Fibroblast of upper back skin (primary cell): ENCODE results near the gene PFAS.
A peak's percentile ranks its signal among the peaks of the same experiment; 100 is the strongest.

Experiments
- DNase-seq: peaks from one replicate; pipeline ENCODE4 v3.0.0-alpha.2; 2013

The PFAS gene

DNA sequence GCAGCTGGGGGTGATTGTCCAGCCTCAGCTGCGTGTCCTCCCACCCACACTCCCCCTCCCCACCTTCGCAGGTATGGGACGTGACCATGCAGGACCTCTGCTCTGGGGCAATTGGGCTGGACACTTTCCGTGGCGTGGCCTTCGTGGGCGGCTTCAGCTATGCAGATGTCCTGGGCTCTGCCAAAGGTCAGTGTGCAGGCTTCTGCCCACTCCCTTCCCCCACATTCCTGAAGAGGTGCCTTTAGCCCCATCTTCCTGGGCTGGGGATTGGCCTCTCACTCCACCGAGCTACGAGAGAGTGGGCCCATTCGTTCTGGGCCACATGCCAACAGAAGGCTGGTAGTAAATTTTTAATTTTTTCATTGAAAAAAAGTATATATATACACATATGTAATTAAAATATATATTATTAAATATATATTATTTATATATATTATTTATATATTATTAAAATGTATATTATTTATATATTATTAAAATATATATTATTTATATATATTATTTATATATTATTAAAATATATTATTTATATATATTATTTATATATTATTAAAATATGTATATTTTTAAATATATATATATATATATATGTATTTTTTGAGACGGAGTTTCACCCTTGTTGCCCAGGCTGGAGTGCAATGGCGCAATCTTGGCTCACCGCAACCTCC, 18.5 kb downstream of the PFAS start:
- no peak for DNase-seq

DNA sequence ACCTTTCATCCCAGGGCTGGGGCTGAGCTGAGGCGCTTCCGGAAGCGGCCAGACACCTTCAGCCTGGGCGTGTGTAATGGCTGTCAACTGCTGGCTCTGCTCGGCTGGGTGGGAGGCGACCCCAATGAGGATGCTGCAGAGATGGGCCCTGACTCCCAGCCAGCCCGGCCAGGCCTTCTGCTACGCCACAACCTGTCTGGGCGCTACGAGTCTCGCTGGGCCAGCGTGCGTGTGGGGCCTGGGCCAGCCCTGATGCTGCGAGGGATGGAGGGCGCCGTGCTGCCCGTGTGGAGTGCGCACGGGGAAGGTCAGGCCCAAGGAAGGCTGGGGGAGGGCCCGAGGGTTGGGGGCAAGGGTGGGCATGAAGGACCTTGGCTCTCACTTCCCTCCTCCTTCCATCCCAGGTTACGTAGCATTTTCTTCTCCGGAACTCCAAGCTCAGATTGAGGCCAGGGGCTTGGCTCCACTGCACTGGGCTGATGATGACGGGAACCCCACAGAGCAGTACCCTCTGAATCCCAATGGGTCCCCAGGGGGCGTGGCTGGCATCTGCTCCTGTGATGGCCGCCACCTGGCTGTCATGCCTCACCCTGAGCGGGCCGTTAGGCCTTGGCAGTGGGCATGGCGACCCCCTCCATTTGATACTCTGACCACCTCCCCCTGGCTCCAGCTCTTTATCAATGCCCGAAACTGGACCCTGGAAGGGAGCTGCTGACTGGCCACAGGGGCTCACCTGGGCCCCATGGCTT, 19.6 kb downstream of the PFAS start:
- DNase-seq: no peak

DNA sequence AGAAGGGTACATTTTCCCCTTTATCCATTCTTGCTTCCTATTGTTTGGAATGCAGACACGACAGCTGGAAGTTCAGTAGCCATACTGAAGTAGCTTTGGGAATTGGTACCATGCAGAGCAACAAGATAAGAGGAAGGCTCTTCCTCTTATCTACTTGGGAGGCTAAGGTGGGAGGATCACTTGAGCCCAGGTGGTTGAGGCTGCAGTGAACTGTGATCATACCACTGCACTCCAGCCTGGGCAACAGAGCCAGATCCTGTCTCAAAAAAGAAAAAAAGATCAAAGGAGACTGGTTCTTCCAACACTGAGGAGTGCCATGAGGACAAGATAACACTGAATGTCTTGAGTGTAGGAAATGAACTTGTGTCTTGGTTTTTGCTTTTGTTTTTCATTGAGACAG, 23.3 kb downstream of the PFAS start:
- DNase-seq: no peak

DNA sequence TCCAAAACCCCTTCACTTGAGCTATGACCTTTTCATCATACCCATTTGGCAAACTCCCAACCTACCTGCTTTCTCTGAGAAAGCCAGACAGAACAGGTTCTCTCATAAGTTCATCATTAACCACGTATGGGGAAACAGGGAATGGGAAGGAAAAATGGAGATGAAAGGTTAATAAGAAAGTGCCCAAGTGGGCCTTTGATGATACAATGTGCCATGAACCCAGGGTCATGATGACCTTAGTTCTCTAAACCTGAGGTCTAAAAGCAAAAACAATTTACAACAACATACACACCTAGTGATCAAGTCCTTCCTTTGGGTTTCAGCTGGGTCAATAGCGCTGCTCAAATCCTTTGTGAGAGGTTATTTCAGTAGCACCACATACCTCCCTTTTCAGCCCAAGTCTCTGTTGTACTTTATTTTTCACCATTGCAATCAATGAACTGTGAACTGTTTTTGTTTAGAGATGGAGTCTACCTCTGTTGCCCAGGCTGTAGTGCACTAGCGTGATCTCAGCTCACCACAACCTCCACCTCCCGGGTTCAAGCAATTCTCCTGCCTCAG, 24.9 kb downstream of the PFAS start:
- DNase-seq: no peak

DNA sequence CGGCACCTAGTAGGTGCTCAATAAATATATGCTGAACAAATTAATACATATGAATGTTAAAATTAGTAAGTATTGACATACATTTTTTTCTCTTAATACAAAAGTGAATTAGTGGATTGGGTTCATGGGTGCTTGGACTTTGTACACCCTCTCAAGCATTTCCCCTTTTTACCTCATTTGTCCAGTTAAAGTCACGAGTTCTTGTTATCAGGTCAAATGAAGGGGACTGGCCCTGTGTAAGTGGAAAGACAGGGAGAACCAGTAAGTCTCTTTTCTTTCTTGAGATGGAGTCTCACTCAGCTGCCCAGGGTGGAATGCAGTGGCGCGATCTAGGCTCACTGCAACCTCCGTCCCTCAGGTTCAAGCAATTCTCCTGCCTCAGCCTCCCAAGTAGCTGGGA, 25.7 kb downstream of the PFAS start:
- no peak for DNase-seq

DNA sequence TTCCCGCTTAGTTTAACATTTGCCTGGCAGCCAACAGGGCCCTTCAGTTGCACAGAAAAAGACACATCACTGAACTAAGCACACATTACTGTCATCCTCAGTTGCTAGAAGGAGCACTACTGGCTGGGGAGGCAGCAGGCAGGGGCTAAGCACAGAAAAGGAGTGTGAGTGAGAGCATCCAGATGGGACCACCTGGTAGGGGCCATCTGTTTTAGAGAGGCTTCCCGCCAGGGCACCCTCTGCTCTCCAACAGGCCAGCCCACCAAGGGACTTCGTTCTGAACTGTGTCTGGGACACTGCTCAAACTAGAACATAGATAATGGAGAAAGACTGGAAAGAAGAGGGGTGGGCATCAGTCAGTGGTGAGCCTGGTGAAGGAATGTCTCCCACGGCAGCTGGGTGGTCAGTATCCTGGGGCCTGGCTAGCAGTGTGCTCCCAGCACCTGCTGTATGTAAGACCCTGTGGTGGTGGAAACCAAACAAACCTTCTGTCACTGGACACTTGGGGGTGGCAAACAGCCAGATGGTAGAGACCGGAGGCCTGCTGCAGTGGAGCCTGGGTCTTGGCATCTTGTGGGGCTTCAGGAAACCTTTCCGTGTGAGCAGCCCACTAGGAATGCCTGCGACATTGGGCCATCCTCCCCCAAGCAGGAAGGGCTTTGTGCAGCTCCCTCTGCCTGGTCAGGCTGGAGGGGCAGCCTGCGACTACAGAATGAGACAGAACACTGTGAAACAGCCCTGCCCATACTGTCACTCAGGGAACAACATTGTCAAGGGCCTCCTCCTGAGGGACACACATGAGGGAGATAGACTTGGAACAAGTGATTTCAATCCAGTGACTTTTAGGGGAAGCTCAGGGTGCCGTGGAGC, 26.6 kb downstream of the PFAS start:
- no peak for DNase-seq

DNA sequence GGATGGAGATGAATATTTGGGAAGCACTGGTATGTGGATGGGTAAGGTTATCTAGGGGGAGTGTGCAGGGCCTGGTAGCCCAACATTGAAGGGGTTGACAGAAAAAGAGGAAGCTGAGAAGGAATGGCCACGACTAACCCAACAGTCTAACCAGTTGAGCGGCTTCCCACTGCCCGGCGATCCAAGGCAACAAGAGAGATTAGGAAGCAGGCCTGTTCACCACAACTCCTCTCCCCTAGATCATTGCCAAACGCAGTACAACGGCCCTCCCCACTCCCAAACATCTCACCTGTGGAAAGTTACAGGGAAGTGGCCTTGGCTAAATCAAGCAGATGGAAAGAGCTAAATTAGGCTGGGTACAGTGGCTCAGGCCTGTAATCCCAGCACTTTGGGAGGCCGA, 28.2 kb downstream of the PFAS start:
- DNase-seq: no peak

DNA sequence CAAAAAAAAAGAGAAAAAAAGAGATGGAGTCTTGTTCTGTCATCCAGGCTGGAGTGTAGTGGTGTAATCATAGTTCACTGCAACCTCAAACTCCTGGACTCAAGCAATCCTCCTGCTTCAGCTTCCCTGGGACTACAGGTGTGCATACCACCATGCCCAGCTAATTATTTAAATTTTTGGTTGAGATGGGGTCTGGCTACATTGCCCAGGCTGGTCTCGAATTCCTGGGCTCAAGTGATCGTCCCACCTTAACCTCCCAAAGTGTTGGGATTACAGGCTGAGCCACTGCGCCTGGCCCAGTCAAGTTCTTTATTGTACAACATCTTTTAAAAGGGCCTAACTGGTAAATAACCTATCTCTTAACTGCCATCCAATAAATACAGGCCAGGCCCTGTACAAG, 33.3 kb downstream of the PFAS start:
- no peak for DNase-seq

DNA sequence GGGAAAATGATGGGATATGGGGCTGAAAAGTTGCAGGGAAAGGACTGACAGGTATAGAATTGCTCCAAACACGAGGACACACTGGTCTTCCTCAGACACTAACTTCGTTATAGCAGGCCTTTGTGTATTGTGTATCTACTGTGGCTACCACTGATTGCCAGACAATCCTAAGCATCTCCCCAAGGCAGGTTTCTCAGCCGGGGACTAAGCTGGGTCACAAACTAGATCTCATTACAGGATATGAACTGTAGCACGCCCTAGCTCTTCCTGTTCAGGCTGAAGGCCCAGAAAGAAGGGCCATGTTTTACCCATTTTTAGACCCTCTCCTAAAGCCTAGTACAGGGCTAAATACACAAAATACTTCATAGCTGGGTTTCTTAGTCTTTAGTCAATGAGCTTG, 34.3 kb downstream of the PFAS start:
- DNase-seq: no peak

DNA sequence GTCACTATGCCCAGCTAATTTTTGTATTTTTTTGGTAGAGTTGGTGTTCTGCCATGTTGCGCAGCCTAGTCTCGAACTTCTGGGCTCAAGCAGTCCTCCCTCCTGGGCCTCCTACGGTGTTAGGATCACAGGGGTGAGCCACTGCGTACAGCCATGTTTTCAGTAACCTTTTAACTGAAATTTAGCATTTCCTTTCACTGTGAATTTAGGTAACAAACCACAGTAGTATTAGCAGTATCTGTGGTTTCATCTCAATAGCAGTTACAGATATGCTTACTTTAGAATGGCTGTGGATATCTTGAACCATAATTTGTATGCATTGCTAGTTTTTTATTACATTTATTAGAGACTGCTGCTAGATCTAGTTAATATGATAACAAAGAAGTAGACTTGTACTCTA, 35.0 kb downstream of the PFAS start:
- DNase-seq: no peak

DNA sequence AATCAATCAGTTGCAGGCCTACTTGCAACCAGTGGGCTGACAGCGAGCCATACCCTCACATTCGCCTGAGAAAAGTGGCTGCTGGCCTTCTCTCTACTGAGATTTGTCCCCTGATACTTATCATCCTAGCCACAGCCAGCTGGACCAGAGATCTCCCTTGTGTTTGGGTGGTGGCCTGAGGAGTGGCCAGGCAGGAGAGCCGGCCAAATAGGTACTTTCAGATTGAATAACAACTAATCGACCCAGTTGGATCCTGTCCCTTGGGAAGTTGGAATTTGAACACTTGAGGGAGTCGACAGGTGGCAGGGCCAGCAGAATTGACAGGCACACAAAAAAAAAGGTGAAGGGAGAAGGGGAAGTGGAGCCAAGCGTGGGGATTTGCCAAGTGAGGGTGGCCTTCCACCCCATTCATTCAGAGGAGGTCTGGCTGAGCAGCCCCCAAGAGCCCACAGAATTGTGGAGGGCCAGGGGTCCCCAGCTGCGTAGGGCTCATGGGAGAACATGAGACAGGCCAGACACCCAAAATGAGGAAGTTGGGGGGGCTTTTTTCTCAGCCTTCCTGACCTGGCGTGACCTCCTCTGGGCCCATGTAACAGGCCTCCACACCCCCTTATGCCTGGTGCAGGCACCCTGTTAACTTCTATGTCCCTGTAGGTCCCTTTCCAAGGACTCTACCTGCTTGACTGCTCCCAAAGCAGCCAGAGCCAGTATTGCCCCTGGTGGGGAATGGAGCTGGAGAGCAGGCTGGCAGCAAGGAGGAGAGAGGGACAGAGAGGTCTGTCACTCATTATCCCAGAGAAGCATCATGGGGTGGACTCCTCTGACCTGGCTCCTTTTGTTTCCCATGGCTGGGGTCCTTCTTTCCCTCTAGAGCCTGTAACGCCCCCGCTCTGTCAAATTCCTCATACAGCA, 36.4 kb downstream of the PFAS start:
- DNase-seq: no peak

DNA sequence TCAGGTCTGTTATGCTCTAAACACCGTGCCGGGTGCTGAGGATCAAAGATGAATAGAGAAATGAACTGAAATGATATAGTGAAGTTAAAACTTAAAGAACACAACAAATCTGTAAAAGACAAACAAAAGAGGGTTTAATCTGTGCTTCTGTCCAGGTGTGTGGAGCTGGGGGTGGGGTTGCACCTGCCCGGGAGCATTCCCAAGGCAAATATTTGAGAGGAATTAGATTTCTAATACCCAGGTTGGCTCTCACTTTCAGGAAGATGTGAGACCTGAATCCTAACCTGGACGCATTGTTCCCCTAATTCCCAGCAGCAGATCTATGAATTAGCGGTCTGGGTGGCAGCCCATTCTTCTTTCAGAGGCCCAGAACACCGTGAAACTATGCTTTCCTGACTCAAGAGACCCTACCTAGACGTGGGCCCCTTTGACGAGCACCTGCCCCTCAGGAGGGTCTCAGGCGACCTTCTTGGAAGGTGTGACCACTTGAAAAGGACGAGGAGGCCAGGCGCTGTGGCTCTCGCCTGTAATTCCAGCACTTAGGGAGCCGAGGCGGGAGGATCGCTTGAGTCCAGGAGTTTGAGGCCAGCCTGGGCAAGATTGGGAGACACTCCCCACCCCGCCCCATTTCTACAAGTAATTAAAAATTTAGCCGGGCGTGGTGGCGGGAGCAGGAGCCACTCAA, 38.7 kb downstream of the PFAS start:
- no peak for DNase-seq

DNA sequence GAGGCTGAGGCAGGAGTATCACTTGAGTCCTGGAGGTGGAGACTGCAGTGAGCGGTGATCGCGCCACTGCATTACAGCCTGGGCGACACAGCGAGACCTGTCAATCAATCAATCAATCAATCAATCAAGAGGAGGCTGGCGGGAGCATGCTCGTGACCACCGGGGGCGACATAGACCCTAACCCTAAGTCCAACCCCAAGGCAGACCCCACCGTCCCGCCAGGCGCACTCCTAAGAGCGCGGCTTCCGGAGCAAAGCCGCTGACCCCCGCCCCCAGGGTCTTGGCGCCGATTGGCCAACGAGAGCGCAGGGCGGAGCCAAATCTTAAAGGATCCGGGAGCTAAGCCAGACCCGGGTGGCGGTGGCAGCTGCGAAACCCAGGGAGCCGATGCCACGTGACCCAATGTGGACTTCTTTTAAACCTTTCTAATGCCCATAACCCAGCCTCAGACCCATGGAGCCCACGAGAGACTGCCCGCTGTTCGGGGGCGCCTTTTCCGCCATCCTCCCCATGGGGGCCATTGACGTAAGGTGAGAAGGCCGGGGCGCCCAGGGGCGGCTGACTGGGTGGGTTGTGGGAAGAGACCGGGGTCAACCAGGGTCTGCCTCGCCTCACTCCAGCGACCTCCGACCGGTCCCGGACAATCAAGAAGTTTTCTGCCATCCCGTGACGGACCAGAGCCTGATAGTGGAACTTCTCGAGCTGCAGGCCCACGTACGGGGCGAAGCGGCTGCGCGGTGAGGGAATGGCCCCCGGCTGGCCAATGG, 39.4 kb downstream of the PFAS start, which contains the start of gene RANGRF:
TSS of gene RANGRF (plus strand) at position 335 of the 767 bp plus-strand sequence. CDS start at position 454, 119 bp downstream.
- DNase-seq: peak; percentile 77

DNA sequence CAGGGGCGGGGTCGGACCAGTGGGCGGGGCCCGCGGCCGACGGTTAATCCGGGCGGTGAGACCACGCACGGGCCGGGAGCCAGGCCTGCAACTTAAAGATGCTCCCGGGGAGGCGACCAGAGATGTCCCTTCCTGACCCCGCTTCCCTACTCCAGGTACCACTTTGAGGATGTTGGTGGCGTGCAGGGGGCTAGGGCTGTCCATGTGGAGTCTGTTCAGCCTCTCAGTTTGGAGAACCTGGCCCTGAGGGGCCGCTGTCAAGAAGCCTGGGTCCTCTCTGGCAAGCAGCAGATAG, 40.0 kb downstream of the PFAS start:
- DNase-seq: no peak

DNA sequence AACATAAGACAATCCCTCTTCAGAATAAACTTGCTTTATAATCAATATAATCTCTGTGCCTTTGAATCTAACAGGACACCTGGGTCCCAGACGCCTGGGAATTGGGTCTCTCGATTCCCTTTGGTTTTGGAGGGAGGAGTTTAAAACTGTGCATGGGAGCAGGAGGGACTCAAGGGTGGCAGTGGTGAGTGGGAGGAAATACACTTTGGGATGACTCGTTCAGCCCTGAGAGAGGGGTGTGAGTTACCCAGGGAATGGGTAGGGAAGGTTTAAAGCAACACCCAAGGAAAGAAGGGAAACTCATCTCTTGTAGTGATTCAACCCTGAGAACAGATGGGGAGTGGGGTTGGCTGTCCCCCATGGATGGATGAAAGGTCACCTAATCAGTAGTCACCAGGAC, 41.0 kb downstream of the PFAS start:
- no peak for DNase-seq

DNA sequence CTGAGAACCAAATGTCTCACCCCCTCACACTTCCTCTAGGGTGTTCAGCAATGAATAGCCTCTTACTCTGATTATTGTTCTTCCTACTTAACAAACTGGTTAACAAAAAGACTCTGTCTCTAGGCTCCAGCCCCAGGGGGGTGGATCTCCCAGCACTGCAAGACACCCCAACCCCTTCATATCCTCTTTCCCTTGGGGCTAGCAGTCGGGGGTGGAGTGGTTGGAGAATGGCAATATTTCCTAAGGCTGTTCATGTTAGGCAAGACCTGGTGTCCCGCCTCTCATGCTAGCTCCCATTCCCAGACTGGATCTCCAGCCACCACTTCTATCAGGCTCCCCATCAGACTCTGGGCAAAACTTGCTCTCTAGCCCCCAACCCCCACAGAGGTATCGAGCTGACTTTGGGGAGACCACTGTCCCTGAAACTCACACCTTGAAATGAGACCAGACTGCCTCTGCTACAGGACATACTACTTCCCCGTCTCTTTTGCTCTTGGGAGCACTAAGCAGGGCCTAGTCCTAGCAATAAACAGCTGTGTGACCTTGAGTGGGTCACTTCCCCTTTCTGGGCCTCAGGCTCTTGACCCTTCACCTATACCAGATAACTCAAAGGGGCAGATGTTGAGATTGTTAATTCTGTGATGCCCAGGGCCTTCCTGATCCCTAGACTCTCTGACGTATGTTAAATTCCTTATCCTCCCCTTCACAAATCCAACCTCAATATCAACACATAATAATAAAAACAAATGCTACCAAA, 43.7 kb downstream of the PFAS start:
- no peak for DNase-seq

DNA sequence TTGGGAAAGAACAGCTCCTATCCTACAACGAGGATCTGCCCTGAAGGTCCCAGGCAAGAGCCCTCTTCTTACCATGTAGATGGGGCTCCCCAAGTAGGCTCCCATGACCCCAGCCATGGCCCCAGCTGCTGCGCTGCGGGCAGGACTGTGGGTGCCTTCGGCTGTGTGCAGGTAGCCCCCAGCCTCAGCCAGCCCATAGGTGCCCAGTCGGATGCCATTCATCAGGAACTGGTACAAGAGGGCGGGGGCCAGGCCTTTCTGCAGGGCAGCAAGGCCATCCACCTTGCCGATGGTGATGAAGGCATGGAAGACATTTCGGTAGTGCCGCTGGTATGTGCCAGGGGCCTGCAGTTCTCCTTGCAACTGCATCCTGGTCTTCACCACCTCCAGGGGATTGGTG, 45.3 kb downstream of the PFAS start:
- DNase-seq: no peak

DNA sequence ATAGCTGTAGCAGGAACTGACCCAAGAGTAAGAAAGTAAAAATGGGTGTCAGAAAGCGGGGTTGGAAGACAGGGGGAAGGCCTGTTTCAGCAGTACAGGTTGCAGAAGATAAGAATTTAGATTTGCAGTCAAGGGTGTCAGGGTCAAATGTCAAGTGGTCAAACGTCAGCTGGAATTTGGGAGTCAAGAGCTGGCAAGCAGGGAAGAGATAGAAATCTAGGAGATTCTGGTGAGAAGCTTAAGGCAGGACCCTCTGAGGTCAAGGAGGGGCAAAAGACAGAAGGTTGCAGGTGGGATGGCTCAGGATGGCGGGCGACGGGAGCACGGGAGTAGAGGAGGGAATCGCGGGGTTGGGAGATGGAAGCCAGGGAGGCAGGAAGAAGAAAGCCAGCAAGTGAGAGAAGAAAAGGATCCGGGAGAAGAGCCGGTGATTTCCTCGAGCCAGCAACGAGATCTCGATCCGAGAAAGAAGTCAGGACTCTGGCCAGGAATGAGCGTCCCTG, 45.8 kb downstream of the PFAS start:
- DNase-seq: no peak

DNA sequence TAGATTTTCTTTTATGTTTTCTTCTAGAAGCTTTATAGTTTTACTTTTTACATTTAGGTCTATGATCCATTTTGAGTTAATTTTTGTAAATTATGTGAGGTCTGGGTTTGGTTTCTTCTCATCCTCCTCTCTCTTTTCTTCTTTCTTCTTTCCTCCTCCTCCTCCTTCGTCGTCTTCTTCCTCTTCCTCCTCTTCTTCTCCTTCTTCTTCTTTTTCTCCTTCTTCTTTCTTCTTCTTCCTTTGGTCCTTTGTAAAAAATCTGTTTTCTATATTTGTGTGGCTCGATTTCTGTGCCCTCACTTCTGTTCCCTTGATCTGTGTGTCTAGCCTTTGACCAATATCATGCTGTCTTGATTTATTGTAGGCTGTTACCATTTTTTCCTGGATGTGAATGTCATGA, 51.1 kb downstream of the PFAS start:
- no peak for DNase-seq

DNA sequence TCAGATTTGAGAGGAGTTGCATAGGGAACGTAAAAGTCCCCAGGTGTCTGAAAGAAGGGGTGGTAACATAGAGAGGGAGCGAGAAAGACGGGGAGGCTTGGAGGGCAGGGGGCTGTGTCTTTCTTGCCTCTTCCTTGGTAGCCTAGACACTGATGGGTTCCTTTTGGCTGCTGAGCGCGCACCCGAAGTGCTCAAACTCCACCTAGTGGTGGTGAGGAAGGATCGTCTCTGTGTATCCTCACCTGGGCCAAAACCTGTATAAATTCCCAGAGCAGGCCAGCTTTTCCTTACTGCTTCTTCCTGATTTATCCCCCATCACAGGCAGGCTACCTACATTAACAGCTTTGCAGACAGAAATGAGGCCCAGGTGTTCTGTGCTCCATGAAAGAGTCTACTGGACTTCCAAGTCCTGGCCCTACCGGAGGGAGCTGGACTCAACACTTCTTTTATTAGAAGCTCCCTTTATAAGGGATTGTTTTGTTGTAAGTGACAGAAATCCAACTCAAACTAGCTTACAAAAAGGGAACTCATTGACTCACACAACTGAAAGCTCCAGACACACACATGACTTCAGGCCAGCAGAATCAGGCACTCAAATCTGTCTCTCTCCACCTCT, 51.6 kb downstream of the PFAS start:
- peak; percentile 61 for DNase-seq
